NCI-H1436 treated with DMSO at 0.1 percent for 48 hours (cell line): Measurements from ENCODE around the gene FOSL1.
"Not testable (repeated sequence)": the region's sequence is repeated elsewhere in the genome, so short reads cannot be mapped to it uniquely, and the experiment has no call there.

Experiments
- DNase-seq: peaks from one replicate; lab custom pipeline; 2025; lab: John Stamatoyannopoulos, UW

The FOSL1 gene

GRCh38 chr11:65852508-65853245, 47.5 kb downstream of the FOSL1 start:
- DNase-seq, result no peak

GRCh38 chr11:65851811-65852507, 48.2 kb downstream of the FOSL1 start:
- no peak for DNase-seq

GRCh38 chr11:65851083-65851579, 49.1 kb downstream of the FOSL1 start:
- DNase-seq, result no peak

- no peak for DNase-seq
Observed at GRCh38 chr11:65850217-65851082, 49.7 kb downstream of the FOSL1 start.

- DNase-seq, result no peak
Observed at GRCh38 chr11:65849771-65850216, 50.4 kb downstream of the FOSL1 start.

- no peak for DNase-seq
Observed at GRCh38 chr11:65849366-65849765, 50.8 kb downstream of the FOSL1 start.

- not testable (repeated sequence) for DNase-seq
Observed at GRCh38 chr11:65848693-65849092, 51.5 kb downstream of the FOSL1 start.

GRCh38 chr11:65847746-65848145, 52.4 kb downstream of the FOSL1 start:
- no peak for DNase-seq

GRCh38 chr11:65844231-65844872, 55.8 kb downstream of the FOSL1 start:
- no peak for DNase-seq

GRCh38 chr11:65843811-65844210, 56.4 kb downstream of the FOSL1 start:
- DNase-seq, result no peak

GRCh38 chr11:65842144-65842543, 58.0 kb downstream of the FOSL1 start:
- DNase-seq, result no peak
